IPS-NIHi7 (cell line): ENCODE results near the gene VEGFD.

Experiments
- DNase-seq: peaks from one replicate; pipeline ENCODE4 v3.0.0; 2012; ENCODE audit warnings: mixed read lengths; ENCODE audit errors: extremely low spot score

Gene VEGFD

GRCh38 chrX:15384304-15384703 is at the start of gene VEGFD:
Gene VEGFD, minus strand, starts transcription at chrX:15384413. Its CDS starts 467 bp downstream, at chrX:15383946.
- peak; percentile 16 for DNase-seq

GRCh38 chrX:15430584-15430983 is 46.4 kb upstream of the VEGFD start:
- no peak for DNase-seq

- DNase-seq, result no peak
These were observed 45.9 kb upstream of the VEGFD start for GRCh38 chrX:15430076-15430475.

GRCh38 chrX:15425024-15425423 is 40.8 kb upstream of the VEGFD start:
- no peak for DNase-seq

- DNase-seq, result no peak
These were observed 34.5 kb upstream of the VEGFD start for GRCh38 chrX:15418707-15419181.

GRCh38 chrX:15418041-15418706 is 34.0 kb upstream of the VEGFD start:
- DNase-seq, result no peak

- peak; percentile 16 for DNase-seq
These were observed 32.1 kb upstream of the VEGFD start for GRCh38 chrX:15416133-15416993.

GRCh38 chrX:15413101-15413500 is 28.9 kb upstream of the VEGFD start:
- no peak for DNase-seq

GRCh38 chrX:15410947-15411346 is 26.7 kb upstream of the VEGFD start:
- DNase-seq, result no peak

GRCh38 chrX:15410430-15410829 is 26.2 kb upstream of the VEGFD start:
- DNase-seq, result no peak

GRCh38 chrX:15405846-15406245 is 21.6 kb upstream of the VEGFD start:
- no peak for DNase-seq

GRCh38 chrX:15404401-15405096 is 20.3 kb upstream of the VEGFD start:
- DNase-seq, result no peak

- DNase-seq, result no peak
These were observed 17.2 kb upstream of the VEGFD start for GRCh38 chrX:15401378-15401777.

GRCh38 chrX:15399962-15400391 is 15.8 kb upstream of the VEGFD start:
- no peak for DNase-seq

- no peak for DNase-seq
These were observed 14.7 kb upstream of the VEGFD start for GRCh38 chrX:15398874-15399273.

GRCh38 chrX:15395789-15396188 is 11.6 kb upstream of the VEGFD start:
- DNase-seq, result no peak

- peak; percentile 43 for DNase-seq
These were observed 7.6 kb upstream of the VEGFD start for GRCh38 chrX:15391850-15392249.

GRCh38 chrX:15382813-15383212 is 1.4 kb downstream of the VEGFD start:
- no peak for DNase-seq

GRCh38 chrX:15376956-15377355 is 7.3 kb downstream of the VEGFD start:
- DNase-seq, result no peak

- no peak for DNase-seq
These were observed 10.2 kb downstream of the VEGFD start for GRCh38 chrX:15373976-15374375.

- DNase-seq, result no peak
These were observed 17.5 kb downstream of the VEGFD start for GRCh38 chrX:15366506-15367352.
